Type B pancreatic cell (in vitro differentiated cells): Measurements from ENCODE around the gene PAPPA. TPM values are rescaled to one million over a fixed set of nuclear protein-coding genes. Genes with fewer than 3 reads are reported as not detected.

ENCODE experiments used
- DNase-seq: peaks from one replicate; pipeline ENCODE4 v3.0.0; 2021; ENCODE audit warnings: mixed read lengths; ENCODE audit not compliant: unreplicated experiment; ENCODE audit errors: extremely low spot score
- H3K27ac Mint-ChIP-seq: 2 replicates; pipeline ENCODE4 v1.8.0; 2021; ENCODE audit warnings: mild to moderate bottlenecking, mixed read lengths
- H3K27me3 Mint-ChIP-seq: 2 replicates; pipeline ENCODE4 v1.8.0; 2021; ENCODE audit warnings: mixed read lengths
- H3K36me3 Mint-ChIP-seq: 2 replicates; pipeline ENCODE4 v1.8.0; 2021; ENCODE audit warnings: mixed read lengths
- H3K4me1 Mint-ChIP-seq: one replicate; pipeline ENCODE4 v1.8.0; 2021; ENCODE audit warnings: mixed read lengths; ENCODE audit not compliant: unreplicated experiment
- H3K4me3 Mint-ChIP-seq: 2 replicates; pipeline ENCODE4 v1.8.0; 2021; ENCODE audit warnings: mild to moderate bottlenecking, mixed read lengths
- H3K9me3 Mint-ChIP-seq: 2 replicates; pipeline ENCODE4 v1.8.0; 2021; ENCODE audit warnings: mixed read lengths
- total RNA-seq: library from RNA; stranded (reverse); gene quantifications from 2 replicates; pipeline ENCODE4 v1.2.1, GENCODE V29; 2021; ENCODE audit warnings: low replicate concordance
- TF ChIP-seq, protein P1 (sequence below): fragments of 200-600 bp; sonication (generic); conservative IDR thresholded peaks from 2 replicates; pipeline ENCODE4 v1.5.0; 2021; ENCODE audit warnings: antibody characterized with exemption, mild to moderate bottlenecking

PAPPA gene
- total RNA-seq, 1 donor from 2014 or later = 11.0 TPM

DNA sequence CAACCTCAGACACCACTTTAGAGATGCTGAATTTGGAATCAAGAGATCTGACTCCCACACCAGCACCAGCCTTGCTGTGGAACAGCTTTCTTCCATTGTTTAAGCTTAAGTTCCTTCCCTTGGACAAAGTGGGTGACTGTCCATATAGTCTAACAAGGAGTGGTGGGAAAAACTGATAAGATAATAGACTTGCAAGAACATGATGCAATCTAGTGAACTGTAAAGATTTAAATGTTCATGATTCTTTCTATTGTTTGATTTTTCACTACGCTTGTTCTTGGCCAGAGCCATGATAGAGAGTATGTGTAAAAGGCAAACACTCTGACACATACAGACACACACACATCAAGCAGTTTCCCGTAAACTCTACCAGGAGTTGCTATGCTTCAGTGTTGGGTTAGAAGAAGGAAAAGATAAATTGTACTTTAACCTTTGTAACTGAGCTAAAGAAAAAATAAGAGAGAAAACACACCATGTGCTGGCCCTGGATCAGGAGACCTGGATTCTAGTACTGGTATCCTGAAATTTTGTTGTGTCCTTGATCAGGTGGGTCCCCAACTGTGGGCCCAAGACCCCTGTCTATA, 94.3 kb downstream of the PAPPA start:
- TF ChIP-seq, protein P1, sequence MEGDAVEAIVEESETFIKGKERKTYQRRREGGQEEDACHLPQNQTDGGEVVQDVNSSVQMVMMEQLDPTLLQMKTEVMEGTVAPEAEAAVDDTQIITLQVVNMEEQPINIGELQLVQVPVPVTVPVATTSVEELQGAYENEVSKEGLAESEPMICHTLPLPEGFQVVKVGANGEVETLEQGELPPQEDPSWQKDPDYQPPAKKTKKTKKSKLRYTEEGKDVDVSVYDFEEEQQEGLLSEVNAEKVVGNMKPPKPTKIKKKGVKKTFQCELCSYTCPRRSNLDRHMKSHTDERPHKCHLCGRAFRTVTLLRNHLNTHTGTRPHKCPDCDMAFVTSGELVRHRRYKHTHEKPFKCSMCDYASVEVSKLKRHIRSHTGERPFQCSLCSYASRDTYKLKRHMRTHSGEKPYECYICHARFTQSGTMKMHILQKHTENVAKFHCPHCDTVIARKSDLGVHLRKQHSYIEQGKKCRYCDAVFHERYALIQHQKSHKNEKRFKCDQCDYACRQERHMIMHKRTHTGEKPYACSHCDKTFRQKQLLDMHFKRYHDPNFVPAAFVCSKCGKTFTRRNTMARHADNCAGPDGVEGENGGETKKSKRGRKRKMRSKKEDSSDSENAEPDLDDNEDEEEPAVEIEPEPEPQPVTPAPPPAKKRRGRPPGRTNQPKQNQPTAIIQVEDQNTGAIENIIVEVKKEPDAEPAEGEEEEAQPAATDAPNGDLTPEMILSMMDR = no peak
- H3K4me3 Mint-ChIP-seq = peak overlapping the region; percentile 18
- no peaks in the 10 kb centered on the region for H3K36me3 Mint-ChIP-seq
- DNase-seq = no peak
- no peaks in the 10 kb centered on the region for H3K9me3 Mint-ChIP-seq
- H3K27me3 Mint-ChIP-seq = peaks cover 11% of the 10 kb centered on the region
- no peak overlapping the region for H3K27ac Mint-ChIP-seq
- peaks cover 13% of the 10 kb centered on the region for H3K4me1 Mint-ChIP-seq

DNA sequence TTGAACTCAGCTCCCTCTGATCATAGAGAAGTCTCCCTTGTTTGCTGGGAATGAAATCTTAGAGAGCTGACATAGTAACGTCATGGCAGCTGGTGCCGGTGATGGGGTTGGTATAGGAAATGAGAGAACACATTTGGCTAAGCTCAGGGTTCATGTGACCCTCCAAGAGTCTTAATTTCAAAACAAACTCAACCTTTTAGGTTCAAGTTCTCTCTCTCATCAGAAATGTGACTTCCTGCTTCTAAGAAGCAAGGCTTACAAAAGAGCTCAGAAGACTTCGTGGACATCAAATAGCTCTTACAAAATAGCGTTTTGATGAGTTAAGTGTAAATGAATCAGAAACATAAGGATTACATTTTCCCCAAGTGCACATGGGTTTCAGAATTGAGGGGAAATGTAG, 97.3 kb downstream of the PAPPA start:
- Mint-ChIP-seq H3K4me1 (peaks cover 13% of the 10 kb centered on the region), H3K27me3 (peaks cover 11% of the 10 kb centered on the region), H3K36me3 (no peaks in the 10 kb centered on the region), H3K9me3 (no peaks in the 10 kb centered on the region), H3K4me3 (peak overlapping the region; percentile 12), H3K27ac (no peak overlapping the region)
- DNase-seq = no peak
- TF ChIP-seq, protein P1 = no peak

DNA sequence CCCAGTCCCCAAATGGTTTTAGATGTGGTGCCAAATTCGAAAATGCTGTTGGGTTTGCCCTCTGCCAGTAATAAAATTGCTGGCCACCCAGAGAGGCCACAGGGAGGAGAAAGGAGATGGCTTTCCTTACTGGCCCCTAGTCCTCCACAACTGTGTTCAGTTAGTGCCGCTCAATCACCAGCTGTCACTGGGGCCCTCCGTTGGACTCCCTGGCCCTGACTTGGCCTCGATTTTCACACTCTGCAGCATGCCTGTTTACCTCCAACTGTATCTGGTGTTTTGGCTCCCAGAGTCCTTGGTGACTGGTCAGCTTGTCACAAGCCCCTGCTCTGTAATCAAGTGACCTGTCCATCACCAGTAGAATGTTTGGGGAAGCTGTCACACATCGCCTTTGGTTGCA, 97.8 kb downstream of the PAPPA start:
- peaks cover 11% of the 10 kb centered on the region for H3K27me3 Mint-ChIP-seq
- no peak overlapping the region for H3K27ac Mint-ChIP-seq
- no peak for DNase-seq
- TF ChIP-seq, protein P1 = no peak
- peaks cover 13% of the 10 kb centered on the region for H3K4me1 Mint-ChIP-seq
- H3K9me3 Mint-ChIP-seq = no peaks in the 10 kb centered on the region
- peak overlapping the region; percentile 12 for H3K4me3 Mint-ChIP-seq
- no peaks in the 10 kb centered on the region for H3K36me3 Mint-ChIP-seq

DNA sequence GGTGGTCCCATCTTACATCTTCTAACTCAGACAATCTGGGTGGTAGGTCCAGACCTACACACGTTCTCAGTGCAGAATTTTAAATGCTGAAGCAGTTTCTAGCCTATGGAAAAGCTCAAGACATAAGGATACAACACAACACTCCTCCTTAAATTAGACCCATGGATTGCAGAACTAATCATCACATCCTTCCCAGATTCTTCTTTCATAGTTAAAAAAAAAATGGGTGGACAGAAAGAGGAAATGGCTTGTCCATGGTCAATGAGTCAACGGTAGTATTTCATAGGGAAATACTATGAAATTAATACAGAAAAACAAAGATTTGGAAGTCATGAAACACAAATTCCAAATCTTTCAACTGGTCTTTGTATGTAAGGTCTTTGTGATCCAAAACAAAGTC, 106.9 kb downstream of the PAPPA start:
- Mint-ChIP-seq H3K4me3 (no peak overlapping the region), H3K9me3 (no peaks in the 10 kb centered on the region), H3K27ac (no peak overlapping the region), H3K27me3 (peaks cover 15% of the 10 kb centered on the region), H3K4me1 (peaks cover 7% of the 10 kb centered on the region), H3K36me3 (no peaks in the 10 kb centered on the region)
- no peak for DNase-seq
- TF ChIP-seq, protein P1 = no peak

DNA sequence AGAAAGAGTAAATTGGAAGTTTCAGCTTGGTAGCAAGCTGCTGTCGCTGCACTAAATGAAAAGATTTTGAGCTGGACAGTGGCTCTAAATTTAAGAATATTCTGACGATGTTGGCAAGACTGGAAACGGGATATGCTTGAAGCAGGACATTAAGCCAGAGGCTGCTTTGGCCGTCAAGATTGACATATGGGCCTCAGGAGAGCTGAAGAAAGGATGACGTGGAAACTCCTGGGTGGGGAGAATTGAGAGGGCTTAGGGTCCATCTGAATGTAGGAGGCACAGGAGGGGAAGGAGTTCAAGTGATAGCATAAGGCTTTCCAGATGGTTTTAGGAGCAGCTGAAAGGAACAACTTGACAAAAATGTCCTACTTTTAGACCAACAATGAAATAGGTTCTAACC, 108.9 kb downstream of the PAPPA start:
- peaks cover 22% of the 10 kb centered on the region for H3K27me3 Mint-ChIP-seq
- peaks cover 8% of the 10 kb centered on the region for H3K36me3 Mint-ChIP-seq
- no peaks in the 10 kb centered on the region for H3K9me3 Mint-ChIP-seq
- DNase-seq = no peak
- H3K4me3 Mint-ChIP-seq = no peak overlapping the region
- no peak overlapping the region for H3K27ac Mint-ChIP-seq
- TF ChIP-seq, protein P1 = no peak
- peaks cover 12% of the 10 kb centered on the region for H3K4me1 Mint-ChIP-seq

DNA sequence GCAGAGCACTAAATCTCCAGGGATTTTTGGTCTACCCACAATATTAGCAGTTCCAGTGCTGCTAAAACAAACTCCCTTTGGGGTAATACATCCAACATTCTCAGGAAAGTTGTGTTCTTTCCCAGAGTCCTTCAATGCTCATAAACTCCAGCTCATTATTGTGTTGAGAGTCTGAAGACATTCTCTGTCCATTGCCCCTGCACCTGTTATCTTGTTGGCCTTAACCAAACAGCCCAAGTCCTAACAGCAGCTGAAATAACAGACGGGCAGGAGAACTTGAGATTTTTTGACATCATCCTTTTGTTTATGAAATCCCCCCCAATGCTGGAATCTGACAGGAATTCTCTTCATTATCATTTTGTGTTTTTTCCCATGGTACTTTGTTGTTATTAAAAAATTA, 110.8 kb downstream of the PAPPA start:
- Mint-ChIP-seq H3K9me3 (no peaks in the 10 kb centered on the region), H3K36me3 (peaks cover 8% of the 10 kb centered on the region), H3K27ac (no peak overlapping the region), H3K4me1 (peaks cover 12% of the 10 kb centered on the region), H3K4me3 (no peak overlapping the region), H3K27me3 (peaks cover 22% of the 10 kb centered on the region)
- TF ChIP-seq, protein P1 = no peak
- no peak for DNase-seq
